HG03103 (cell line): ENCODE data around the gene SKA1.

ENCODE experiments used
- ATAC-seq: cut with Tn5 transposase; IDR thresholded peaks from one replicate; pipeline ENCODE4 v1.9.1; 2021; ENCODE audit warnings: low read depth; ENCODE audit not compliant: unreplicated experiment

SKA1 gene, protein sequence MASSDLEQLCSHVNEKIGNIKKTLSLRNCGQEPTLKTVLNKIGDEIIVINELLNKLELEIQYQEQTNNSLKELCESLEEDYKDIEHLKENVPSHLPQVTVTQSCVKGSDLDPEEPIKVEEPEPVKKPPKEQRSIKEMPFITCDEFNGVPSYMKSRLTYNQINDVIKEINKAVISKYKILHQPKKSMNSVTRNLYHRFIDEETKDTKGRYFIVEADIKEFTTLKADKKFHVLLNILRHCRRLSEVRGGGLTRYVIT

DNA sequence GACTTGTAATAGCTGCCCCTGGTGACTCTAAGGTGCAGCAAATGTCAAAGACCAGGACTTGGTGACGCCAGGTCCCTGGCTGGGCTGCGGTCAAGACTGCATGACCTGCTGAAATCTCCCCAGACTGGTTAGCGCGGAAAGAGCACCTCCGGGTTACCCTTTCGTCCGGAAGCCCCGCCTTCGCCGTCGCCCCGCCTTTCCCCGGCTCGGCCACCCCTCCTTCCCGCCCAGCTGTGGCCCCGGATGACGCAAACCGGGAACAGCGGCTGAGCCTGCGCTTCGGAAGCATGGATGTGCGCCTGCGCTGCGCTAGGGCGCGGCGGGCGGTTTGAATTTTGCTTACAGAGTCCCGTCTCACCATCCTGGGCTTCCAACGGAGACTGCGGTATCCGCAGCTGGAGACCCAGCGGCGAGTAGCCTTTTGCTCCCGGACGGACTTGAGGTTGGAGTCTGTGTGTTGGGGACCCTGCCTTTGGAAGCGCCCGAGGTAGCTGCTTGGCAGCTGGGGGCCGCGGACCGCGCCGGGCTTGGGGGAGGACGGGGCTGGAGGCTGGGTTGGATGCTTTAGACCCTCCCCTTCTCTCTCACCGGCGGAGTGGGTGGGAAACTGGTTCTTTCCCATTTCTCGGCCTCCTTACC is at the start of gene SKA1:
Gene SKA1 (plus strand): TSS at position 294 of the 639 bp plus-strand sequence. CDS start 785 bp downstream, outside the sequence.
- peak; percentile 88 for ATAC-seq

GRCh38 chr18:50327983-50328382 is 46.9 kb upstream of the SKA1 start:
- no peak for ATAC-seq

GRCh38 chr18:50330176-50330575 is 44.7 kb upstream of the SKA1 start:
- no peak for ATAC-seq

- ATAC-seq = no peak
Measured at GRCh38 chr18:50331691-50332090, 43.2 kb upstream of the SKA1 start.

GRCh38 chr18:50334546-50335152 is 40.2 kb upstream of the SKA1 start:
- peak; percentile 62 for ATAC-seq

GRCh38 chr18:50338122-50338521 is 36.7 kb upstream of the SKA1 start:
- no peak for ATAC-seq

DNA sequence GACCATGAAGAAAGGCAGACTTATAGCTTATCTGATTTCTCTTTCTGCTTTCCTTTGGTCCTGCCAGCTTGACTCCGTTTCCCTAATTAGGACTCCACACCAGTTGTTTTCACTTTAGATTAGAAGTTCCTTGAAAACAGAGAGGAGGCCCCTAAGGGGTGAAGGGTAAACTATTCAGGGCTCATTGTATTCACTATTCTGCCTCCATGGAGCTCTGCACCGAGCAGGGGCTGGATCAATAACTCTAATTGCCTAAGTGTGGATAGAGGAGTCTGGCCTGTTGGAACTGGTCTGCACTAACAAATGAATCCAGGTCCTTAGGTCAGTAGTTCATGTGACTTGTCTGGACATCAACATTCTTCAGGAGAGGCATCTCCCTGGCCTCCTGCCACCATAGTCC is 36.1 kb upstream of the SKA1 start:
- ATAC-seq = no peak

- no peak for ATAC-seq
Measured at GRCh38 chr18:50340078-50340477, 34.8 kb upstream of the SKA1 start.

DNA sequence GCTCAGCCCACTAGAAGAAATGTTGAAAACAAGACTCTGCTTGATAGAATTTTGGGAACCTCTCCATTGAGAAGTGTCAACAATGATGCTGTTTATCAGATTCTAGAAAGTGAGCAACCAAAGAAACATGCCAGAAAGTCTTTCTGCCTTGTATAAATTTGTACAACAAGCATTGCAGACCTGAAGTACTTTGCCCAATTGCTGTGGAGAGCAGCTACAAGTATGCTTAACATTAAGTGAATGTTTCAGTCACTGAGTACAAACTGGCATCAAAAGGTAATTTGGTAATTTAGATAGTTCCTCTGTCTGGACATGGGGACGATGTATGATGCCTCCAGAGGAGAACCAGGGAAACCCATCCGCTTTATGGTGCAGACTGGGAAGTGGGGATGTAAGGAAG is 33.4 kb upstream of the SKA1 start:
- ATAC-seq = no peak

DNA sequence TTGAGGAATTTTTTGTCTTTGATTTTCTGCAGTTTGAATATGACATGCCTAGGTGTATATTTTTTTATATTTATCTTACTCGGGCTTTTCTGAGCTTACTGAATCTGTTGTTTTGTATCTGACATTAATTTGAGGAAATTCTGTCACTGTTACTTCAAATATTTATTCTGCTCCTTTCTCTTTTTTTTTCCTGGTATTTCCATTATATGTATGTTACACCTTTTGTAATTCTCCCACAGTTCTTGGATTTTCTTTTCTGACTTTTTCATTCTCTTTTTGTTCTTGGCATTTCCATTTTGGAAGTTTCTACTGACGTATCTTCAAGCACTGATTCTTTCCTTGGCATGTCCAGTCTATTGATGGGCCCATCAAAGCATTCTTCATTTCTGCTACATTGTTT is 24.1 kb upstream of the SKA1 start:
- ATAC-seq = no peak

DNA sequence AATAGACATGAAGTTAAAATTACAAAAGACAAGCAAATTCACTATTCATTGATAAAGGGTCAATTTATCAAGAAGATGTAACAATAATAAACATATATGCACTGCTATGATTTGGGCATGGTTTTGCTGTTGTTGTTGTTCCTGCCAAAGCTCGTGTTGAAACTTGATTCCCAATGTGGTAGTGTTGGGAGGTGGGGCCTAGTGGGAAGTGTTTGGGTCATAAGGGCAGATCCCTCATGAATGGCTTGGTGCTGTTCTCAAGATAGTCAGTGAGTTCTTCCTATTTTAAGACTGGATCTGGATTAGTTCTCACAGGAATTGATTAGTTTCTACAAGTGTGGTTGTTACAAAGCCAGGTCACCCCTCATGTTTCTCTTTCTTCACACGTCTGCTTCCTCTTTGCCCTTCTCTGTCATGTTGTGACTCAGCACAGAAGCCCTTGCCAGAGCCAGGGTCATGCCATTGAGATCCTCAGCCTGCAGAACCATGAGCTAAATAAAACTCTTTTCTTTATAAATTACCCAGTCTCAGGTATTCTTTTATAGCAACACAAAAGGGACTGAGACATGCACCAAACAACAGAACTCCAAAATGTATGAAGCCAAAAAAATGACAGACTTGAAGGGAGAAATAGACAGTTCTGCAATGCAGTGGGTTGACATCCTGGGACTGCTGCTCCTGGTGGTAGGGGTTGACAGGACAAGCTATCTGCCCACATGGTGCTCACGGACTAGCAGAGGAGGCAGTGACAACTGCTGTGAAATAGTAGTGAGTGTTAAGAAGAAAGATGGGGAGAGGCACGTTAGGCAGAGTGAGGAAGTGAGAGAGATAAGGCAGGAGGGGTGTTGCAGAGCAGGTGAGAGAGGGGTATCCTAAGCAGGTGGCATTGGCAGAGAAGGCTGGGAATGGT is 18.6 kb upstream of the SKA1 start:
- peak; percentile 66 for ATAC-seq

GRCh38 chr18:50358844-50359243 is 16.0 kb upstream of the SKA1 start:
- ATAC-seq = no peak

DNA sequence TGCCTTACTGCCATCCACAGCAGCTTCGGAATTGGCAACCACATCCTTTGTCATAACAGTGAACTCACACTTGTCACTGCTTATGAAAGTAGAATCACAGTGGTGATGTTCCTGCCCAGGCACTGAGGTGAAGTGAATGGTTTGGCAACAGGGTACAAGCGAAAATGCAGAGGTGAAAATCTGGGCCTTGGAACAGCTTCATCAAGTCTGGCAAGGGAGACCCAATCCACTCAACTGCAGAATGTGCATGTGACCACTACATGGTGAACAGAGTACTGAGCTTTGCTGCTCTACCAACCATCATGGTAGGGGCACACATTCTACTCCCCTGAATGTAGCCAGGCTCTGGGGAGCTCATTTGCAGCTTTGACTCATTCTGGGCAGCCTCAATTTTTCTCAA is 15.0 kb upstream of the SKA1 start:
- ATAC-seq = no peak

- no peak for ATAC-seq
Measured at GRCh38 chr18:50360611-50361010, 14.2 kb upstream of the SKA1 start.

GRCh38 chr18:50369672-50370071 is 5.2 kb upstream of the SKA1 start:
- no peak for ATAC-seq

DNA sequence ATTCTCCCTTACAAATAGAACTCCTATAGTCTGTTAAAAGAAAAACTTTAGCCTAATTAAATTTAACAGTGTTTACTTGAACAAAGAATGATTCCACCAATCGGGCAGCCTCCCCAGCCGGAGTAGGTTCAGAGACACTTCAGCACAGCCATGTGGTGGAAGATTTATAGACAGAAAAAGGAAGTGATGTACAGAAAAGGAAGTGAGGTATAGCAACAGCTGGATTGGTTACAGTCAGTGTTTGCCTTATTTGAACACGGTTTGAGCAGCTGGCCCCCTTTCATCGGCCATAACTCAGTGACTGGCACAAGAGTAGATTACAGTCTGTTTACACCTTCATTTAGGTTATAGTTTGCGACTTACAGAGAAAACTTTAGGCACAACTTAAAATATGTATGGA is 2.1 kb upstream of the SKA1 start:
- no peak for ATAC-seq

DNA sequence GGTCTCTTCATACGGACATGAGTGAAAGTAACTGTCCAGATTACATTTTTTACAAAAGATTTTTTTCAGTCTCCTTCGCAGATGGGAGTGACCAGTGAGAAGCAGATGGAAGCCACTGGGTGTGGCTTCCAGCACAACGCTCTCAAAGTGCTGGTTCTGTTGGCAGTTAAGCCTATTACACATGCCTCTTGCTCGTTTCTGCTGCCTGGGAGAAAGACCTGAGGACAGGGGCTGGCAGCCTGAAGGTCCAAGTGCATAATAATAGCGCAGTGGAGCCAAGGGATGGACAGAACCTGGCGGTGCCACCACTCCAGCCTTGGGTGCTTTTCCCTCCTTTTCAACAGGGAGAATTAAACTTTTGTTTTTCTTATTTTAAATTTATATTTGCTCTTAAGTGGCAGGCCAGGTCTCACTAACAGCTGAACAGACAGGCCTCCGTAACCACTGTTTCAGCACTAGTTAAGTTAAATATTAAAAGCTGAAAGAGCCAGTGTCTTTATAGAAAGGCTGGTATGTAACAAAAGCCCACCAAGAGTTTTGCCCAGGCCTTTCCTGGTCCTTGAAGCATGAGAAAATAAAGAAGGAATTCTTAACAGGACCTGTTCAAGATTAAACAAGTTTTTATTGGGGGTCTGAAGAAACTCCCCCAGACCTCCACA is 1.2 kb upstream of the SKA1 start:
- no peak for ATAC-seq

DNA sequence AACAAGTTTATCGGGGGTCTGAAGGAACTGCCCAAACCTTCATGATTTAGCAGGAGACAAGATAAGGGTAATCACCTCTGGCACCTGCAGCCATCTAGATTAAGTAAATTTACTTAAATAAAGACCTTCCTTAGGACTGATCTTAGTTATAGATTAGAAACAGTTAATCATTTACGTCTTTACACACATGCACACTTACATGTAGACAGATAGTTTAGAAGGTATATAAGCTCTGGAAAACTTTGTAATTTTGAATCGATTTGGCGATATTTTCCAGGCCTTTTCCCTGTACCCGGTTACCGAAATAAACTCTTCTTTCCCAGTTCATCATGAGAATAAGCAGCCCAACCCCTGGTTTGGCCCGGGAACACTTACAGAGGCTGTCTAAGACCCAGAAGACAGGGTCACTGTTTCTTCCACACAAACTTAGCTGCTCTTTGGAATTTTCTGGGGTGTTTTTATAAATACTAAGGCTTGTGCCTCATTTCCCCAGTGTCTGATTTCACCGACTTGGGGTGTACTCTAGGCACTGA is 560 bp upstream of the SKA1 start:
- no peak for ATAC-seq

DNA sequence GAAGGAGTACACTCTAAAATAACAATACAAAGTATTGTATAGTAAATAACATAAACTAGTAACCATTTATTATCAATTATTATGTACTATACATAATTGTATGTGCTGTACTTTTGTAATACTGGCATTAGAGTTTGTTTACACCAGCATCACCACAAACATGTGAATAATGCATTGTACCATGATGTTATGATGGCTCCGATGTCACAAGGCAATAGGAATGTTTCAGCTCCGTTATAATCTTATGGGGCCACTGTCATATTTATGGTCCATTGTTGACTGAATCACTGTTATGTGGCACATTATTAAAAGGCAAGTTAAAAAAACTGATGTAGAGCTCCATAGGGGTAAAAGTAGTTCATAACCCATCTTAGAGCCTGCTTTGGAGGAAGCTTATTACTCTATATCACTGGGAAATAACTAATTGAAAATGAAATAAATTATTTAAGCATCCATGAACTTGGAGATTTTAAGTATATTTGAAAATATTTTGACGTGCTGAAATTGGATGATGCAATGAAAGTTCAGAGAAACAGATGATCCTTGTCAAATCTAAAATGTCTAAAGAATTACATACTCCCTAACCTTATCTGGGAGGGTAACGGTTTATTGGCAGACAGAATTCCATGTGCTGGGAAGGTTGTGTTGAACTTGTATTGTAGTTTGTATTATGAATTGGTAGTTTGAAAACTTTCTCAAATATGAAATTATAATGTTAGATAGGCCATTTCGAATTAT is 2.4 kb downstream of the SKA1 start:
- no peak for ATAC-seq

GRCh38 chr18:50388988-50389387 is 14.1 kb downstream of the SKA1 start:
- ATAC-seq = no peak
